Astrocyte (in vitro differentiated cells and primary cell): Measurements from ENCODE around the gene SMCO2. TPM values are rescaled to one million over a fixed set of nuclear protein-coding genes. Genes with fewer than 3 reads are reported as not detected.
A peak's percentile ranks its signal among the peaks of the same experiment; 100 is the strongest.

Source experiments
- DNase-seq: peaks from one replicate; pipeline ENCODE4 v3.0.0-alpha.2; 2010; ENCODE audit warnings: low read depth
- FAIRE-seq: peaks from 2 replicates; lab custom pipeline; 2011; peaks lifted over from hg19 to GRCh38; lab: Jason Lieb, UNC
- H2AFZ ChIP-seq: 2 replicates; pipeline ENCODE4 v1.6.0; 2012; ENCODE audit warnings: low read depth, low read length, inconsistent platforms
- H3K27ac ChIP-seq: 2 replicates; pipeline ENCODE4 v1.5.1; 2011; ENCODE audit warnings: low read depth, low read length, inconsistent platforms
- H3K27me3 ChIP-seq: 2 replicates; pipeline ENCODE4 v1.6.0; 2011; ENCODE audit warnings: low read length, inconsistent platforms; ENCODE audit not compliant: insufficient read depth
- H3K36me3 ChIP-seq: 2 replicates; pipeline ENCODE4 v1.5.1; 2011; ENCODE audit warnings: low read length, inconsistent platforms; ENCODE audit not compliant: insufficient read depth
- H3K4me1 ChIP-seq: 2 replicates; pipeline ENCODE4 v1.5.1; 2011; ENCODE audit warnings: low read length, inconsistent platforms; ENCODE audit not compliant: insufficient read depth
- H3K4me2 ChIP-seq: 2 replicates; pipeline ENCODE4 v1.6.0; 2012; ENCODE audit warnings: low read length, inconsistent platforms
- H3K4me3 ChIP-seq: 2 replicates; pipeline ENCODE4 v1.5.1; 2011; ENCODE audit warnings: low read depth, mild to moderate bottlenecking, low read length, inconsistent platforms; ENCODE audit not compliant: insufficient read depth
- H3K79me2 ChIP-seq: 2 replicates; pipeline ENCODE4 v1.6.0; 2012; ENCODE audit warnings: mild to moderate bottlenecking, low read length, inconsistent platforms; ENCODE audit not compliant: insufficient read depth
- H3K9ac ChIP-seq: 2 replicates; pipeline ENCODE4 v1.6.0; 2012; ENCODE audit warnings: mild to moderate bottlenecking, low read length, inconsistent platforms
- H3K9me3 ChIP-seq: 2 replicates; pipeline ENCODE4 v1.5.1; 2012; ENCODE audit warnings: low read depth, mild to moderate bottlenecking, low read length, inconsistent platforms; ENCODE audit not compliant: insufficient read depth
- H4K20me1 ChIP-seq: 2 replicates; pipeline ENCODE4 v1.6.0; 2012; ENCODE audit warnings: low read length, inconsistent platforms; ENCODE audit not compliant: insufficient read depth
- H3K27ac Mint-ChIP-seq: one replicate; pipeline ENCODE4 v1.8.0; 2021; ENCODE audit warnings: mild to moderate bottlenecking, mixed read lengths; ENCODE audit not compliant: unreplicated experiment
- H3K27me3 Mint-ChIP-seq: one replicate; pipeline ENCODE4 v1.8.0; 2021; ENCODE audit warnings: low read depth, mixed read lengths; ENCODE audit not compliant: unreplicated experiment
- H3K36me3 Mint-ChIP-seq: one replicate; pipeline ENCODE4 v1.8.0; 2021; ENCODE audit warnings: low read depth, mixed read lengths; ENCODE audit not compliant: unreplicated experiment
- H3K4me1 Mint-ChIP-seq: one replicate; pipeline ENCODE4 v1.8.0; 2021; ENCODE audit warnings: low read depth, mixed read lengths; ENCODE audit not compliant: unreplicated experiment
- H3K4me3 Mint-ChIP-seq: one replicate; pipeline ENCODE4 v1.8.0; 2021; ENCODE audit warnings: mild to moderate bottlenecking, moderate library complexity, mixed read lengths; ENCODE audit not compliant: unreplicated experiment
- H3K9me3 Mint-ChIP-seq: one replicate; pipeline ENCODE4 v1.8.0; 2021; ENCODE audit warnings: mild to moderate bottlenecking, mixed read lengths; ENCODE audit not compliant: unreplicated experiment
- EZH2 ChIP-seq: IDR thresholded peaks from 2 replicates; pipeline ENCODE4 v1.6.1; 2012; ENCODE audit warnings: mild to moderate bottlenecking, low read length, inconsistent platforms; ENCODE audit not compliant: insufficient read depth
- total RNA-seq: library from RNA; stranded (reverse); gene quantifications from 2 replicates; pipeline ENCODE4 v1.2.1, GENCODE V29; 2021
- TF ChIP-seq, protein P1 (sequence below): IDR thresholded peaks from 2 replicates; pipeline ENCODE4 v1.5.1; 2011; ENCODE audit warnings: low read depth, mild to moderate bottlenecking, inconsistent platforms, low read length, moderate library complexity; ENCODE audit not compliant: insufficient read depth

SMCO2 gene
- total RNA-seq, 1 donor from 2014 or later = 0.32 TPM

DNA sequence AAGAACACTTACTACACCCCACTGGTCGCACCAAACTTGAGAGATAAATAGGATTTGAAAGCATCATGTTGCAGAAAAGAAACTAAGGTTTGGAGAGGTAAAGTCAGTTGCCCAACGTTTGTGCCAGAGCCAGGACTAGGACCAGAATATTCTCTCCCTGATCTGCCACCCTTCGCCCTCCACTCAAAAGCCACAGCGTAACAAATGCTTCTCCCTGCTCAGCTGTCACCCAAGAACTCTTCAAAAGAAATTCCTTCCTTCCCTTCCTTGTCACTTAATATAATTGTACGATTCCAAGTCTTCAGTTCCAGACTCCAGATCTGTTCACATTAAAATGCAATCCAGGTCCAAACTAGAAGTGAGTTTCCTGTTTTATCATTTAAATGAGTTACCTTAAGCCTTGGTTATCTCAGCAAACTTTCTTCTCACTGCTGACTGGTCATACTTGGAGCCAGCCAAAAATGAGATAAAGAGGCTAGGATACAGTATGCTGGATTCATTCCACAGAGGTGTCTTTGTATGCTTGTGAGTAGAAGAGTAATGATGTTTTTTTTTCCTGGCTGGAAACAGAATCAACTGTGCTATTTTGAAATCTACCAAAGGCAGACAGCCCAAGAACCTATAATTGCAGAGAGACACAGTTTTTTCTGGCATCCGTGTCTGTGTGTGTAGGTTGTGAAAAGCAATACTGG lies 64.6 kb downstream of the SMCO2 start:
- DNase-seq (peak; percentile 91), FAIRE-seq (peak; percentile 45)
- H3K27me3 Mint-ChIP-seq = no peaks in the 10 kb centered on the region
- peaks cover 13% of the 10 kb centered on the region for H3K4me1 Mint-ChIP-seq
- H3K4me3 Mint-ChIP-seq = no peak overlapping the region
- H3K4me1 ChIP-seq = peaks cover 6% of the 10 kb centered on the region
- H3K4me3 ChIP-seq = no peak overlapping the region
- no peaks in the 10 kb centered on the region for H3K27me3 ChIP-seq
- no peaks in the 10 kb centered on the region for H4K20me1 ChIP-seq
- no peaks in the 10 kb centered on the region for H3K79me2 ChIP-seq
- no peaks in the 10 kb centered on the region for H3K9me3 Mint-ChIP-seq
- no peaks in the 10 kb centered on the region for H3K36me3 ChIP-seq
- H3K27ac ChIP-seq = no peak overlapping the region
- H3K9me3 ChIP-seq = no peaks in the 10 kb centered on the region
- H2AFZ ChIP-seq = no peak overlapping the region
- H3K9ac ChIP-seq = peak overlapping the region; percentile 14
- no peaks in the 10 kb centered on the region for H3K36me3 Mint-ChIP-seq
- H3K4me2 ChIP-seq = peak overlapping the region; percentile 28
- no peak for TF ChIP-seq EZH2
- TF ChIP-seq, protein P1, sequence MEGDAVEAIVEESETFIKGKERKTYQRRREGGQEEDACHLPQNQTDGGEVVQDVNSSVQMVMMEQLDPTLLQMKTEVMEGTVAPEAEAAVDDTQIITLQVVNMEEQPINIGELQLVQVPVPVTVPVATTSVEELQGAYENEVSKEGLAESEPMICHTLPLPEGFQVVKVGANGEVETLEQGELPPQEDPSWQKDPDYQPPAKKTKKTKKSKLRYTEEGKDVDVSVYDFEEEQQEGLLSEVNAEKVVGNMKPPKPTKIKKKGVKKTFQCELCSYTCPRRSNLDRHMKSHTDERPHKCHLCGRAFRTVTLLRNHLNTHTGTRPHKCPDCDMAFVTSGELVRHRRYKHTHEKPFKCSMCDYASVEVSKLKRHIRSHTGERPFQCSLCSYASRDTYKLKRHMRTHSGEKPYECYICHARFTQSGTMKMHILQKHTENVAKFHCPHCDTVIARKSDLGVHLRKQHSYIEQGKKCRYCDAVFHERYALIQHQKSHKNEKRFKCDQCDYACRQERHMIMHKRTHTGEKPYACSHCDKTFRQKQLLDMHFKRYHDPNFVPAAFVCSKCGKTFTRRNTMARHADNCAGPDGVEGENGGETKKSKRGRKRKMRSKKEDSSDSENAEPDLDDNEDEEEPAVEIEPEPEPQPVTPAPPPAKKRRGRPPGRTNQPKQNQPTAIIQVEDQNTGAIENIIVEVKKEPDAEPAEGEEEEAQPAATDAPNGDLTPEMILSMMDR = no peak
- H3K27ac Mint-ChIP-seq = no peak overlapping the region

DNA sequence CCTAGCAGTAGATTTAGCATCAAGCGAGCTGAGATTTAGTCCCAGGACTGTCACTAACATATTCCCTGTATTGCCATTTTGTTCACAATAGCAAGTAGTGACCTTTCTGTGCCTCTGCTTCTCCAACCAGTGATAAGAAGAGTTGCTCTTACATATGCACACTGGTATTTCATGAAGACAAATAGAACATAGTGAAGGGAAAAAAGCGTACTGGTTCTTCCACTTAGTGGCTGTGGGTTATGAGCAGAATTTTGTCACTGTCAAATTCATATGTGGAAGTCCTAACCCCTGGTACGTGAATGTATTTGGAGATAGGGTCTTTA lies 65.1 kb downstream of the SMCO2 start:
- Histone ChIP-seq H3K27me3 (no peaks in the 10 kb centered on the region), H4K20me1 (no peaks in the 10 kb centered on the region), H3K9ac (peak overlapping the region; percentile 14), H3K4me1 (peaks cover 6% of the 10 kb centered on the region), H3K4me2 (peak overlapping the region; percentile 28), H3K79me2 (no peaks in the 10 kb centered on the region), H2AFZ (no peak overlapping the region), H3K4me3 (no peak overlapping the region), H3K9me3 (no peaks in the 10 kb centered on the region), H3K36me3 (no peaks in the 10 kb centered on the region), H3K27ac (no peak overlapping the region)
- H3K4me1 Mint-ChIP-seq = peaks cover 13% of the 10 kb centered on the region
- FAIRE-seq = no peak
- H3K36me3 Mint-ChIP-seq = no peaks in the 10 kb centered on the region
- no peaks in the 10 kb centered on the region for H3K9me3 Mint-ChIP-seq
- no peak for TF ChIP-seq EZH2
- TF ChIP-seq, protein P1 = no peak
- no peak overlapping the region for H3K27ac Mint-ChIP-seq
- no peak for DNase-seq
- H3K27me3 Mint-ChIP-seq = no peaks in the 10 kb centered on the region
- no peak overlapping the region for H3K4me3 Mint-ChIP-seq

DNA sequence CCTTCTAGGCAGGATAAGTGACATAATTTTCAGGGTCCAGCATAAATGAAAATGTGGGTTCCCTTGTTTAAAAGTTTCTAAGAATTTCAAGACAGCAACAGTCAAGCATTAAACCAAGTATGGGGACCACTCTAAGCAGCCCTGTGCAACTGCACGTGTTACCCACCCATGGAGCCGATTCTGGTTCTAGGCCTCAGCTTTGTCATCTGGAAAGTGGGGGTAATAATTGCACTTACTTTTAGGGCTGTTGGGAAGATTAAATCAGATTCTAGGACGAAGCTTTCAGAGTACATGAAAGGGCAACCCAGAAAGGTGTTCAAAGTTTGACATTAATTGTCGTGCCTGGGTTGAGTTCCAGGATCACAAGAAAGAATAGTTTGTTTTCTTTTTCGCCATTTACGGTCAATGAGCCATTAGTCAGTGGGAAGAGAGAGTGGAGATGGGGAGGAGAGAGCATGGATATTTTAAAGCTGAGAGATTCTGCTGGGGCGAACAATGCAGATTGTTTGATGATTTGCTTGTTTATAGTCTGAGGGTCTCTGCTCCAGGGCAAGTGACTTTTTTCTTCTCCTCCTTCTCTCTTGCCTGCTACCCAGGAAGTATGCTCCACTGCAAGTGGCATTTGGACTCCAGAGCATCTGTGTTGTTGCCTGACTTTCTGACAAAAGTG lies 66.8 kb downstream of the SMCO2 start:
- H3K27ac Mint-ChIP-seq = no peak overlapping the region
- Histone ChIP-seq H3K4me2 (no peak overlapping the region), H3K4me3 (no peak overlapping the region), H3K27ac (no peak overlapping the region), H3K4me1 (peaks cover 6% of the 10 kb centered on the region), H3K9ac (no peak overlapping the region), H4K20me1 (no peaks in the 10 kb centered on the region), H3K79me2 (no peaks in the 10 kb centered on the region), H3K9me3 (no peaks in the 10 kb centered on the region), H2AFZ (no peak overlapping the region), H3K36me3 (no peaks in the 10 kb centered on the region), H3K27me3 (no peaks in the 10 kb centered on the region)
- DNase-seq (no peak), FAIRE-seq (no peak)
- H3K9me3 Mint-ChIP-seq = no peaks in the 10 kb centered on the region
- H3K36me3 Mint-ChIP-seq = no peaks in the 10 kb centered on the region
- peaks cover 21% of the 10 kb centered on the region for H3K4me1 Mint-ChIP-seq
- no peak for TF ChIP-seq EZH2
- TF ChIP-seq, protein P1 = no peak
- H3K27me3 Mint-ChIP-seq = no peaks in the 10 kb centered on the region
- H3K4me3 Mint-ChIP-seq = no peak overlapping the region
